PFSK-1 (cell line): ENCODE results near the gene FRMD4A.

Experiments
- FOXP2 ChIP-seq: optimal IDR thresholded peaks from 2 replicates; pipeline ENCODE3; 2011; ENCODE audit warnings: borderline replicate concordance, control low read depth, inconsistent platforms; ENCODE audit not compliant: insufficient read depth; ENCODE audit errors: extremely low read length, extremely low read depth
- POLR2AphosphoS5 ChIP-seq: IDR thresholded peaks from 2 replicates; pipeline ENCODE4 v1.6.1; 2012; ENCODE audit warnings: low read depth, mild to moderate bottlenecking, control low read depth, low read length, moderate library complexity
- SIN3A ChIP-seq: IDR thresholded peaks from 2 replicates; pipeline ENCODE4 v1.6.1; 2012; ENCODE audit warnings: mild to moderate bottlenecking, low read length, moderate library complexity, borderline replicate concordance; ENCODE audit not compliant: insufficient read depth
- TAF1 ChIP-seq: IDR thresholded peaks from 2 replicates; pipeline ENCODE4 v1.6.1; 2012; ENCODE audit warnings: low read length, control low read depth, borderline replicate concordance; ENCODE audit not compliant: insufficient read depth
- TF ChIP-seq, protein P1 (sequence below), 2 experiments: IDR thresholded peaks; 2 replicates each; pipeline versions ENCODE4 v1.6.1 to v1.8.0; 2011 to 2012; ENCODE audit warnings: low read depth in 2 of 2, low read length in 2 of 2, control low read depth in 1 of 2, inconsistent platforms in 1 of 2, mild to moderate bottlenecking in 1 of 2, moderate library complexity in 1 of 2; ENCODE audit not compliant: insufficient read depth in 1 of 2

Gene FRMD4A

DNA sequence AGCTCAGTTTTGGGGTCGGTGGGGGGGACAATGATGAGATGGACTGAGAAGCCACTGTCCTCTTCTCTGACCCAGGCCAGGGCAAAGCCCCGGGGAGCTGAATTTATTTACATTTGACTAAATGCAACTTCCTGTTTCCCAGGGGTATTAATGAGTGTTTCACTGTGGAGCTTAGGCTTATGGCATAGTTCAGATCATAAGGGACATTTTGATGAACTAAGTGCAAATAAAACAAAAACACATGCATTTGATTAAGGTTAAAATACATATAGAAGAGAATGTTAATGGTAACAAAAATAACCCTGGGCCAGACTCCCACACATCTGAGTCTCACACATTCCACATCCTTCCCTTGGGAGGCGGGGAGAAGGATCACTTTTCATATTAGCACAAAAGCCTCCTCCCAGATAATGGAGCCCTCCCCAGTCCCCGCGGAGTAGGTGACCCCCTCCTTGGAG is 320.6 kb downstream of the FRMD4A start:
- TF ChIP-seq, protein P1, sequence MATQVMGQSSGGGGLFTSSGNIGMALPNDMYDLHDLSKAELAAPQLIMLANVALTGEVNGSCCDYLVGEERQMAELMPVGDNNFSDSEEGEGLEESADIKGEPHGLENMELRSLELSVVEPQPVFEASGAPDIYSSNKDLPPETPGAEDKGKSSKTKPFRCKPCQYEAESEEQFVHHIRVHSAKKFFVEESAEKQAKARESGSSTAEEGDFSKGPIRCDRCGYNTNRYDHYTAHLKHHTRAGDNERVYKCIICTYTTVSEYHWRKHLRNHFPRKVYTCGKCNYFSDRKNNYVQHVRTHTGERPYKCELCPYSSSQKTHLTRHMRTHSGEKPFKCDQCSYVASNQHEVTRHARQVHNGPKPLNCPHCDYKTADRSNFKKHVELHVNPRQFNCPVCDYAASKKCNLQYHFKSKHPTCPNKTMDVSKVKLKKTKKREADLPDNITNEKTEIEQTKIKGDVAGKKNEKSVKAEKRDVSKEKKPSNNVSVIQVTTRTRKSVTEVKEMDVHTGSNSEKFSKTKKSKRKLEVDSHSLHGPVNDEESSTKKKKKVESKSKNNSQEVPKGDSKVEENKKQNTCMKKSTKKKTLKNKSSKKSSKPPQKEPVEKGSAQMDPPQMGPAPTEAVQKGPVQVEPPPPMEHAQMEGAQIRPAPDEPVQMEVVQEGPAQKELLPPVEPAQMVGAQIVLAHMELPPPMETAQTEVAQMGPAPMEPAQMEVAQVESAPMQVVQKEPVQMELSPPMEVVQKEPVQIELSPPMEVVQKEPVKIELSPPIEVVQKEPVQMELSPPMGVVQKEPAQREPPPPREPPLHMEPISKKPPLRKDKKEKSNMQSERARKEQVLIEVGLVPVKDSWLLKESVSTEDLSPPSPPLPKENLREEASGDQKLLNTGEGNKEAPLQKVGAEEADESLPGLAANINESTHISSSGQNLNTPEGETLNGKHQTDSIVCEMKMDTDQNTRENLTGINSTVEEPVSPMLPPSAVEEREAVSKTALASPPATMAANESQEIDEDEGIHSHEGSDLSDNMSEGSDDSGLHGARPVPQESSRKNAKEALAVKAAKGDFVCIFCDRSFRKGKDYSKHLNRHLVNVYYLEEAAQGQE (IDR thresholded peaks at IDR 0.05; ENCODE audit: insufficient read depth in 1 of 2, low read depth in 2 of 2, low read length in 2 of 2), result no peak
- TF ChIP-seq TAF1, result no peak
- TF ChIP-seq POLR2AphosphoS5, result no peak
- no peak for TF ChIP-seq FOXP2
- no peak for TF ChIP-seq SIN3A

DNA sequence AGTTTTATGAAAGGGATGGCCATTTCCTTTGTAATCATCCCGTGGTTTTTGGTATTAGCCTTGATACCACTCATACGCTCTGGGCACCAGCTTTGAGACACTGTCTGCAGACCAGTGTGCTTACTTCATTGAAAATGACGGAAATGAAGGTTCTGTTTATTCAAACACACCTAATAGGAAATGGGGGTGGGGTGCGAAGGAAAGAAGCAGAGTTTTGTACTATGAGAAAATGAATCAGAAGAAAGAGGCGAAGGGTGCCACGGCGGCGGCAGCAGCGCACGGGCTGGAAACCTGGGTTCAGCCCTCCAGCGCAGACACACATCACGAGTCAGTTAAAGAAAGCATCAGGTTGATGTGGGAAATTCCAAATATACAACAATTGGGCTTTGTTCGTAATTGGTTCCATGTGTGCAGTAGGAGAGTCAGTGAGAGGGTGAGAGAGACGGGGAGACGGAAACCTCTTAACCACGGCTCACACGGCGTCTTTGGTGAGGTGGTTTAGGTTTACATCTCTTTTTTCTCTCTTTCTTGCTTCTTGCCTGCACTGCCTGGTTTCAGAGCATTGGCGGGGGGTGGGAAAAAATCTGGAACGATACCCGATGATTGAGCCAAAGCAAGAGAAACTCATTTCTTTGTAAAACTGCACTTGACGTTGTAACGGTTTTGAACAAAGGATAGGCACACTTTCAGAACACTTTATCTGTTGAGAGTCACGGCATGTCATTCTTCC is 321.2 kb downstream of the FRMD4A start:
- TF ChIP-seq TAF1, result no peak
- TF ChIP-seq, protein P1 (IDR thresholded peaks at IDR 0.05; ENCODE audit: insufficient read depth in 1 of 2, low read depth in 2 of 2, low read length in 2 of 2), result no peak
- TF ChIP-seq SIN3A, result no peak
- no peak for TF ChIP-seq POLR2AphosphoS5
- TF ChIP-seq FOXP2, result no peak

GRCh38 chr10:14008740-14009080 is 322.0 kb downstream of the FRMD4A start:
- no peak for TF ChIP-seq TAF1
- TF ChIP-seq FOXP2, result no peak
- TF ChIP-seq POLR2AphosphoS5, result no peak
- TF ChIP-seq, protein P1 (IDR thresholded peaks at IDR 0.05; ENCODE audit: insufficient read depth in 1 of 2, low read depth in 2 of 2, low read length in 2 of 2), result no peak

DNA sequence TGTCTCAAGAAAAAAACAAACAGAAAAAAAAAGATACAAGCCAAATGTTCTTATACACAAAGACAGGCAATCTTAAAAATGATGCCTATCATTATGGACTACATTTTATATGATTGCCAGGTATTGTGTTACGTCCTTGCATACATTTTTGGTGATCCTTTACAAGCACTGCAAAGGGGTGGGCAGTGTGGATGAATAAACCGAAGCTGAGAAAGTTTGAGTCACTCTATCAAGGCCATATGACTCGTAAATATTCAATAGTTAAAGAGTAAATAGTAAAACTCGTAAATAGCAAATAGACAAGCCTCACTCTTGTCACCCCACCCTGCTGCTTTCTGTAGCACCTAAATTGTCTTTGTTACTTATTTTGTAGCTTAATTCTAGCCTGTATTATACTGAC is 326.2 kb downstream of the FRMD4A start:
- TF ChIP-seq POLR2AphosphoS5 (no peak), TAF1 (no peak), SIN3A (no peak), FOXP2 (no peak)
- TF ChIP-seq, protein P1 (IDR thresholded peaks at IDR 0.05; ENCODE audit: insufficient read depth in 1 of 2, low read depth in 2 of 2, low read length in 2 of 2), result no peak
